Erythroblast (primary cell): ENCODE measurements around the gene ZDHHC1.

ENCODE experiments used
- GATA1 ChIP-seq: IDR thresholded peaks from 2 replicates; pipeline ENCODE4 v1.6.1; 2011; ENCODE audit warnings: low read depth, mild to moderate bottlenecking, control low read depth, low read length, moderate library complexity
- POLR2A ChIP-seq: IDR thresholded peaks from 2 replicates; pipeline ENCODE4 v1.6.1; 2011; ENCODE audit warnings: mild to moderate bottlenecking, low read length

DNA sequence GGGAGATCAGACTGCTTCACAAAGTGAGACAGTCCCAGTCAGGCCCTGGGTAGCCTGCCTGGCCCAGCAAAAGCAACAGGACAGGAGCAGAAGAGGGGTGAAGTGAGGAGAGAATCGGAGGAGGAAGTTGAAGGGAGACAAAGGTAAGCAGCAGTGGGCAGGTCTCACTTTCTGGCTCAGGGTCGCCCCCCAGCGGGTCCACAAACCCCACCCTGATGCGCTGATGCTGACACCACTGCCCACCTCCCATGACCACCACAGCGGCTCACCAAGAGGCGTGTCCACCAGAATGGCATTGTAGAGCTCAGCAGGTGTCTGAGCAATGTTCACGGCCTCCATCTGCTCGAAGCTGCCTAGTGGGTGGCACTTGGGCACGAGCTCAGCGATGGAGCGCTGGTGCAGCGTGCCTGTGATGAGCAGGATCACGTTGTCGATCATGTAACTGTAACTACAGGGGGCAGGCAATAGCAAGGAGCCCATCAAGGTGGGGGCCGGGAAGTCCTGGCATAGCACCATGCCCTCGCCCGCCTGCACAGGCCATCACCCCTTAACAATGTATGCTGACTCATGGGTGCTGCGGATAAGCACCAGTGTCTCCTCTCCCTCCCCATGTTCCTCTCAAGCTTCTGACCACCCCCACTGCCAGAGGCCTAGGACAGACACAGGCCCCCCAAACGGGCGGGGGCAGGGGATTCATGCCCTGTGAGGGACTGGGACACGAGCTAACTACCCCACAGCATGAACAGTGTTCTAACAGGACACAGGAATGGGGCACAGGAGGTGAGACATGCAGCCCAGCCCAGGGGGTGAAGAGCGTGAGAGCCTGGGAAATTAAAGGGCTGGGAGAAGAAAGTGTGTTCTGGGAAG, 28.2 kb upstream of the ZDHHC1 start:
- no peak for TF ChIP-seq POLR2A
- no peak for TF ChIP-seq GATA1
